Activated naive CD4-positive, alpha-beta T cell treated with Interleukin-2 at 50 U/mL for 16 hours (primary cell): ENCODE results near the gene SNAP91.
"Not testable (repeated sequence)": the region's sequence is repeated elsewhere in the genome, so short reads cannot be mapped to it uniquely, and the experiment has no call there.

Experiments used
- DNase-seq: peaks from one replicate; pipeline ENCODE4 v3.0.0-alpha.2; 2020

SNAP91 gene

DNA sequence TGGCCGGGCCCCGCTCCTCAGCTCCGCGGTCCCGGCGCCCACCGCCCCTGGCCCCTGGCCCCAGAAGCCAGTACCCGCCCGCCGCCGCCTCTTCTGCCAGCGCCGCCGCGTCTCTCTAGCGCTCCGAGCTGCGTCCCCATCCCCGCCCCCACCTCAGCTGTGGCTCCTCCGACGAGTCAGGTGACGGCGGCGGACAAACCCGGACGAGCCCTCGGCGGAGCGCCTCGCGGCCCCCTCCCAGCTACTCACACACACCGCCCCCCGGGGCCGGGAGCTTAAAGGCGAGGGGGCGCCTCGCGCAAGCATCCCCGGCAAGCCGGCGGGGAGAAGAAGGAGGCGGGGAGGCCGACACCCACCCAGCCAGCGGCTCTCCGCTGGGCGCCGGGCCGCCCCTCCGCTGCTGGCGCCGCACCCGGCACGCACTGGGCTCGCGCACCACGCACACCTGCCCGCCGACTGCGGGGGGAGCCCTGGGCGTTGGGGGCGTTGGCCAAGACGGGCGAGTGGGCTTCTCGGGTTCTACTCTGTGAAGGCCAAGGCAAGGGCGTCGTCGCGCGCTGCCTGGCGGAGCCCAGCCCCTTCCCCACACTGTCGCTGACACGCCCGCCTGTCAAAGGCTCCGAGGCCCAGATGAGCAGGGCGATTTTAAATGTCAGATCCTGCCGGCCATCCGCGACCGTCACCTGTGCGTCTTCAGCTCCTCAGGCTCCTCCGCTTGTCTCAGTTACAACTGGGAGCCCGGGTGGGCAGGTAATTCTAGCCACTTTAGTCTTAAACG lies at the start of gene SNAP91:
Gene SNAP91, minus strand, starts transcription at position 132 of the 778 bp plus-strand sequence. CDS start 1,174 bp downstream, outside the sequence.
- no peak for DNase-seq

DNA sequence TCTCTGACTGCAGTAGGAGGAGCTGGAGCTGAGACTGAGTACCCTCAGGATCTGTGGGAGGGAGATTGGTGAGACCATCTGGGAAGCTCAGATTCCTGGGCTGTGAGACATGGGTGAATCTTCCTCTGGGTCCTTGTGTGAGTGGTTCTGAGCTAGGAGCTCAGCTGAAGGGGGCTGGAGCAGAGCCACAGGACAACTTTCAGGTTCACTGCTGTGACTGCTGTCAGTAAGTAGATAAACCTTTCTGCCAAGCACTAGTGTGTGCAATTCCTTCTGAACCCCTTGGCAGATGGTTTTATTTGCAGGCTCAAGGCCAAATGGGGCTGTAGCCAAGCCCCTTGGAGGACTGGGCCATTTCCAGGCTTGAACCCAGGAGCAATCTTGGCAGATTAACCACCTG lies 49.6 kb upstream of the SNAP91 start:
- no peak for DNase-seq

GRCh38 chr6:83757021-83757420 lies 48.1 kb upstream of the SNAP91 start:
- no peak for DNase-seq

- DNase-seq, result no peak
These were observed 47.7 kb upstream of the SNAP91 start for GRCh38 chr6:83756565-83756964.

- not testable (repeated sequence) for DNase-seq
These were observed 43.5 kb upstream of the SNAP91 start for GRCh38 chr6:83752375-83752774.

DNA sequence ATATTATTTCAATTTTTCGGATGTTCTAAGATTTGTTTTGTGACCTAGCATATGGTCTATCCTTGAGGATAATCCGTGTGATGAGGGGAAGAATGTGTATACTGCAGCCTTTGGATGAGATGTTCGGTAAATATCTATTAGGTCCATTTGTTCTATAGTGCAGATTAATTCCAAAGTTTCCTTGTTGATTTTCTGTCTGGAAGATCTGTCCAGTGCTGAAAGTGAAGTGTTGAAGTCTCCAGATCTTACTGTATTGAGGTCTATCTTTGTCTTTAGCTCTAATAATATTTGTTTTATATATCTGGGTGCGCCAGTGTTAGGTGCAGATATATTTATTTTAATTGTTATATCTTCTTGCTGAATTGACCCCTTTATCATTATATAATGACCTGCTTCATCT lies 32.2 kb upstream of the SNAP91 start:
- DNase-seq, result no peak

DNA sequence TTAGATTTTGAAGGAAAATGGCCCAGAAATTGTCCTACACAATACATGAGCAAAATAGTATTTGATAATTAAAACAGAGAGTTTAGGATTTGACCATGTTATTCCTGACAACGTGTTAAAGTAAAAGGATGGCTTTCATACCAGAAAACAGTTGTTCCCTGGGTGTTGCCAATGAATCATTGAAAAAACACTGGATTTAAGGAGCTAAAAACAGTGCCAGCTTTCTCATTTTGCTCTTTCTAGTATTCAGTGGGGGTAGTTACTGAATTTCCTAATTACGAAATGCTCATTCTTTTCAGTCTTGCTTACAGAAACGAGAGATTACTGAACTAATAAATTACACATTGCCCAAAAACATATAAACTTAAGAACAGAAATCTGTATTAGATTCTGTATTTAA lies 26.6 kb upstream of the SNAP91 start:
- no peak for DNase-seq

DNA sequence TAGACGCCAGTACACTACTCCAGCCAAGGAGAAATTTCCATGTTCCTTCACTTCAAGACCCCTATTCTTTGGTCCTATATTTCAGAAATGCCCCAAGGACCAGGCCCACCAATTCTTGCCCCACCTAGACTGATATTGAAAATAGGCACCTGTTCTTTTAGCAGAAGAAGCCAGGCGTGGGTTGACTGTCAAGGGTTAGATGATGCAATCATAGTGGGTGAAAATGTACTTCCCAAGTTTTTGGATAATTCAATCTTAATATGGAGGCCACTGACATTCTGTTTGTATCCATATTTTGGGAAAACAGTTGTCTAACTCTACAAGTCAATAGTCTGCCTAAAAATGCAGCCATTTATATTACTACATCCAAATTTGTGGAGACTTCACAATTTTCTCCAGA lies 21.0 kb upstream of the SNAP91 start:
- DNase-seq, result no peak

GRCh38 chr6:83722876-83723275 lies 14.0 kb upstream of the SNAP91 start:
- DNase-seq, result no peak

DNA sequence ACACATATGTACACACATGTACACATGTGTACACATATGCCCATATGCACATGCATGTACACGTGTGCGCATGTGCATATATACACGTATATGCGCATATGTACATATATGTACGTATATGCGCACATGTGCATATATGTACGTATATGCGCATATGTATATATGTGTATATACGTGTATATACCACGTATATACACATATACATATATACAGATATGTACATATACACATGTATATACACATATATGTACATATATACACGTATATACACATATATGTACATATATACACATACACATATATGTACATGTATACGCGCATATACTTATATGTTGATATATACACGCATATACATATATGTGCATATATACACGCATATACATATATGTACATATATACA lies 8.9 kb upstream of the SNAP91 start:
- DNase-seq, result no peak

- DNase-seq, result no peak
These were observed 3.1 kb upstream of the SNAP91 start for GRCh38 chr6:83711958-83712357.

- no peak for DNase-seq
These were observed 798 bp upstream of the SNAP91 start for GRCh38 chr6:83709748-83710050.

- no peak for DNase-seq
These were observed 343 bp downstream of the SNAP91 start for GRCh38 chr6:83708546-83708969.

- DNase-seq, result no peak
These were observed 914 bp downstream of the SNAP91 start for GRCh38 chr6:83707829-83708545.

DNA sequence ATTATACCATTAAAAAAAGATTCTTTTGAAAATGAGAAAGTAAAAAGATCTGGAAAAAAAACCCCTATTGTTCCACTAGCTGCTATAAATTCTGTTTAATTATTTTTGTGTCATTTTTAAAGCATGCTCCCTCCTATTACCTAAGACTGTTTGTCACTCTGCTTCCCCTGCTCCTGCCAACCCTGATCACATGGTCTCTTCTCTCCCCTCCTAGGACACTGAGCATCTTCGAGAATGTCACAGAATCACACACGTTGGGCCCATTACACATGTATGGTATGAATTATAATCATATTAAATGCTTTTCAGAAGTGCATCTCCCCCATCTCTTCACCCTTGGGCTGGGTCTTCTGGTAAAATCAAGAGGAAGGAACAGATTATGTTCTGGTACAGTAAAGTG lies 6.2 kb downstream of the SNAP91 start:
- no peak for DNase-seq

GRCh38 chr6:83702077-83702476 lies 6.8 kb downstream of the SNAP91 start:
- DNase-seq, result no peak

DNA sequence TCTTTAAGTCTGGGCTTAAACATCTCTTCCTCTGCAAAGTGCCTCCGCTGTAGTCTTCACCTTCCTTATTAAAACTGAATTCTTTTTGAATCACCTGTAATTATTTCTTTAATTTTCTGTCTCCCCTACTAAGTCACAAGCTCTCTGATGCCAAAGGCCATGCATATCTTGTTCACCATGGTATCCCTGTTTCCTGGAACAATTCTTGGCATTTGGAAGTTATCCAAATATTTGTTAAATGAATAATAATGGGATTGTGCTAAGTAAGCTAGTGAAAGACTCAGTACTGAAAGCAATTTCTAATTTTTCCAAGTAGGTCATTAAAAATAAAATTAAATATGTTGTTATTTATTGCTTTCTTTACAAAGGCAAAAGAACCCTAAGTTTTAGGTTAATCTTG lies 12.2 kb downstream of the SNAP91 start:
- DNase-seq, result no peak

GRCh38 chr6:83685481-83685880 lies 23.4 kb downstream of the SNAP91 start:
- no peak for DNase-seq

DNA sequence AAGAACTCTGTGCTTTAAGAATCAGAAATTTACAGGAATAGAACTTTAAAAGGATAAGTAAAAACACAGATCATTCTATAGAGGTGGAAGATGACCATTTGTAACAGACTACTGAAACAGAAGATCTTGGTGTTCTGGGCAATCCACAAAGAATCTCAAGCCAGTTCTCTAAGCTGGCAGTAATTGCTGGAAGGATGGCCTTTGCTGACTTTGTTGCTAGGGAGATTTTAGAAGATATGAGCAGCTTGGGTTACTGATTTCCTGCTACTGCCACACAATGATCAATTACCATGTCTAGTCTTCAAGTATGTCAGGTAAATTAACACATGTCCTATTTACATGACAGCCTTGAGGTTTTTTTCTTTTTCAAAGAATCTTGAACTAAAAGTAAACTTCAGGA lies 31.1 kb downstream of the SNAP91 start:
- DNase-seq, result no peak

GRCh38 chr6:83637953-83638352 lies 70.9 kb downstream of the SNAP91 start:
- no peak for DNase-seq

GRCh38 chr6:83636800-83637199 lies 72.1 kb downstream of the SNAP91 start:
- no peak for DNase-seq

GRCh38 chr6:83633609-83634008 lies 75.3 kb downstream of the SNAP91 start:
- no peak for DNase-seq

DNA sequence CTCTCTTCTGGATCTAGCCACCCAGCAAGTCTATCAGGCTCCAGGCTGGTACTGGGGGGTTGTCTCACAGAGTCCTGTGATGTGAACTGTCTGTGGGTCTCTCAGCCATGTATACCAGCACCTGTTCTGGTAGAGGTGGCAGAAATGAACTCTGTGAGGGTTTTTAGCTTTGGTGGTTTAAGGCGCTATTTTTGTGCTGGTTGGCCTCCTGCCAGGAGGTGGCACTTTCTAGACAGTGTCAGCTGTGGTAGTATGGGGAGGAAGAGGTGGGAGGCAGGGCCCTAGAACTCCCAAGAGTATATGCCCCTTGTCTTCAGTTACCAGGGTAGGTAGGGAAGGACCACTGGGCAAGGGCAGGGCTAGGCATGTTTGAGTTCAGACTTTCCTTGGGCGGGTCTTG lies 75.8 kb downstream of the SNAP91 start:
- DNase-seq, result no peak

DNA sequence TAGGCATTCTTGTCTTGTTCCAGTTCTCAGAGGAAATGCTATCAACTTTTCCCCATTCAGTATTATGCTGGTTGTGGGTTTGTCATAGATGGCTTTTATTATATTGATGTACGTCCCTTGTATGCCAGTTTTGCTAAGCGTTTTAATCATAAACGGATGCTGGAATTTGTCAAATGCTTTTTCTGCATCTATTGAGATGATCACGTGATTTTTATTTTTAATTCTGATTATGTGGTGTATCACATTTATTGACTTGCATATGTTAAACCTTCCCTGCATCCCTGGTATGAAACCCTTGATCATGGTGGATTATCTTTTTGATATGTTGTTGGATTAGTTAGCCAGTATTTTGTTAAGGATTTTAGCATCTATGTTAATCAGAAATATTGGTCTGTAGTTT lies 79.0 kb downstream of the SNAP91 start:
- not testable (repeated sequence) for DNase-seq
